ENCODE results near the gene ADAMTSL4. TPM values are rescaled to one million over a fixed set of nuclear protein-coding genes. Genes with fewer than 3 reads are reported as not detected.
A peak's percentile ranks its signal among the peaks of the same experiment; 100 is the strongest.

The ADAMTSL4 gene
- total RNA-seq, 2 experiments from 2014 or later = 0.28 to 0.59 TPM

GRCh38 chr1:150535511-150536287 lies 13.5 kb upstream of the ADAMTSL4 start:
- ChIA-PET POLR2A (interaction anchor here (0.6 kb wide), 1 partner anchor 45 kb away, joined by 4 read pairs; no protein-coding TSS in a partner anchor), CTCF (interaction anchor here (0.7 to 1.5 kb wide), 2 partner anchors 24 to 130 kb away, joined by 3 to 5 read pairs; no protein-coding TSS in a partner anchor)
- Mint-ChIP-seq H3K36me3 (ENCODE audit: low read depth) (no peaks in the 10 kb centered on the region), H3K4me3 (no peak overlapping the region), H3K4me1 (no peaks in the 10 kb centered on the region), H3K9me3 (ENCODE audit: low read depth) (no peaks in the 10 kb centered on the region), H3K27ac (no peak overlapping the region), H3K27me3 (no peaks in the 10 kb centered on the region)
- DNase-seq (no peak), ATAC-seq (no peak)
- intact Hi-C loops (cut with DNase I, micrococcal nuclease) = loop anchor here in 1 of 2 experiments (10.0 kb wide), 1 partner anchor 281 kb away; the partner anchor contains the start of gene CA14

DNA sequence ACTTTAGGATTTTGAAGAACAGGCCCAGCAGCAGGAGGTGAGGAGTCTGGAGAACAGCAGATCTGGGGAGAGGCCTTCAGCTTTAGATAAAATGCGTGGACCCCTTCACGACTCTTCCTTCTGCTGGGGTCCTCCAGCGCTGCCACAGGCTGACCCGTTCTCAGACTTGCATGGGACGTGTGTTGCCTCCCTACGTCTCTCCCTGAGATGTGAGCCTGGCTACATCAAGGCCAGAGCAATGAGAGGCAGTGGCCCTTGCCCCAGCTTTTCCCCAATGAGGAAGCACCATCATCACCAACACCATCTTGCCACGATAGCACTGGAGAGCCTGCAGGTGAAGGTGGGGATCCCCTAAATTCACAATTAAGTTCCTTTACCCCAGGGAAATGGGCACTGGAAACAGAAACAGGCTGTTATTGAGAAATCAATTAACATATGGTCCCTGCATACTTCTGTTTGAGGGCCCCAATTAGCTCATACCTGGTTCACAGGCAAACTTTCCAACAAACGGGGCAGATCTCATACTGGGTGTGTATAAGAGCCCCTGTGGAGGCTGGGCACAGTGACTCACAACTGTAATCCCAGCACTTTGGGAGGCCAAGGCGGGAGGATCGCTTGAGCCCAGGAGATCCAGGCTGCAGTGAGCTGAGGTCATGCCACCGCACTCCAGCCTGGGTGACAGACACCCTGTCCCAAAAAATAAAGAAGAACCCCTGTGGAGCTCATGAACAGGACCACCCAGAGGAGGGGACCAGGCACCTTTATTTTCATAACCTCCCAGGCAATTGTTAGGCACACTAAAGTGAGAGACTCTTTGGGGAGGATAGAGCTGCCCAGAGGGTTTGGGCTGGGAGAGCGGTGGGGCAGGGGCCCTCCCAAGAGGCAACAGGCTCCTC lies 12.1 kb upstream of the ADAMTSL4 start:
- Mint-ChIP-seq H3K9me3 (ENCODE audit: low read depth) (no peaks in the 10 kb centered on the region), H3K27me3 (no peaks in the 10 kb centered on the region), H3K27ac (no peak overlapping the region), H3K4me3 (no peak overlapping the region), H3K36me3 (ENCODE audit: low read depth) (no peaks in the 10 kb centered on the region), H3K4me1 (no peaks in the 10 kb centered on the region)
- ATAC-seq (no peak), DNase-seq (no peak)
- ChIA-PET CTCF (interaction anchor here (0.6 to 1.7 kb wide), 6 partner anchors 9 to 671 kb away, joined by 3 to 4 read pairs (median 3); no protein-coding TSS in a partner anchor), POLR2A (no interaction called here)
- intact Hi-C loops (cut with DNase I, micrococcal nuclease) = loop anchor here in 1 of 2 experiments (10.0 kb wide), 1 partner anchor 282 kb away; the partner anchor contains the start of gene CA14

- no peak overlapping the region for H3K4me3 Mint-ChIP-seq
- no peak overlapping the region for H3K27ac Mint-ChIP-seq
- CTCF ChIA-PET = interaction anchor here (0.5 to 1.7 kb wide), 5 partner anchors 10 to 670 kb away, joined by 3 to 4 read pairs (median 3); no protein-coding TSS in a partner anchor
- H3K36me3 Mint-ChIP-seq (ENCODE audit: low read depth) = no peaks in the 10 kb centered on the region
- DNase-seq (no peak), ATAC-seq (no peak)
- no peaks in the 10 kb centered on the region for H3K27me3 Mint-ChIP-seq
- no peaks in the 10 kb centered on the region for H3K9me3 Mint-ChIP-seq (ENCODE audit: low read depth)
- no peaks in the 10 kb centered on the region for H3K4me1 Mint-ChIP-seq
- POLR2A ChIA-PET = no interaction called here
- intact Hi-C loops (cut with DNase I, micrococcal nuclease) = loop anchor here in 1 of 2 experiments (10.0 kb wide), 1 partner anchor 283 kb away; the partner anchor contains the start of gene CA14
Observed at GRCh38 chr1:150537732-150538684, 11.2 kb upstream of the ADAMTSL4 start.

DNA sequence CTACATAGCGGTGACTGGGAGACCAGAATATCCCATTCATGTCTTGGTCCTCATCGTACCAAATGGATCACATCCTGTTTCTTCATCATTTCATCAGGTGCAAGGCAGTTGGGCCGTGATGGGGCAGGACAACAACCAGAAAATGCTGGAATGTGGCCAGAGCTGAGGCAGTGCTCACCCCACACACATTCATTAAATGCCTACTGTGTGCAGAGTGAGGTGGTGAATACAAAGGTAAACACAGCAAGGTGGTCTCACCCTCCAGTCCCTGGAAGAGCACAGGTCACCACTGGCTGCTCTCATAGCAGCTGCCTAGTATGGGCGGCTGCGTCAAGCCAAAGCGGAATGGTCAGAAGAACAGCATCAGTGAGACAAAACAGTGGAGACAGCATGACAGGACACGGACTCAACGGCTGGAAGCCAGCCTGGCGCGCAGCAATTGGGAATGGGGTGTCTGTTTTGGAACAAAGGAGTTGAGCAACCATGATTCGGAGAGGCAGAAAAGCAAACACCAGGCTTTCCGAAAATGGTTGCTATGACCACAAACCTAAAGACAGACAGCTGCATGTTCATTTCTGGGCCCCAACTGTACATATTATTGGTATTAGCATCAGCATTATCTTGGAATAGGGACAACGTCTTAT lies 5.6 kb upstream of the ADAMTSL4 start:
- H3K9me3 Mint-ChIP-seq (ENCODE audit: low read depth) = no peaks in the 10 kb centered on the region
- no peak for ATAC-seq
- intact Hi-C loops (cut with DNase I, micrococcal nuclease) = no loop called here

GRCh38 chr1:150544204-150544603 lies 5.0 kb upstream of the ADAMTSL4 start:
- no peaks in the 10 kb centered on the region for H3K36me3 Mint-ChIP-seq (ENCODE audit: low read depth)
- intact Hi-C loops (cut with DNase I, micrococcal nuclease) = no loop called here
- DNase-seq (no peak), ATAC-seq (no peak)
- POLR2A ChIA-PET = no interaction called here
- CTCF ChIA-PET = interaction anchor here (0.6 to 1.1 kb wide), 4 partner anchors 14 to 457 kb away, joined by 3 to 5 read pairs (median 4); partner anchors contain the start of gene FALEC
- no peak overlapping the region for H3K27ac Mint-ChIP-seq
- H3K4me1 Mint-ChIP-seq = peaks cover 3% of the 10 kb centered on the region
- H3K27me3 Mint-ChIP-seq = peaks cover 15% of the 10 kb centered on the region
- no peak overlapping the region for H3K4me3 Mint-ChIP-seq
- H3K9me3 Mint-ChIP-seq (ENCODE audit: low read depth) = no peaks in the 10 kb centered on the region

More for the DNA sequence above, 5.6 kb upstream of the ADAMTSL4 start:
- peaks cover 15% of the 10 kb centered on the region for H3K27me3 Mint-ChIP-seq
- CTCF ChIA-PET = interaction anchor here (1.0 to 1.1 kb wide), 3 partner anchors 14 to 28 kb away, joined by 3 to 5 read pairs (median 4); partner anchors contain the start of gene FALEC
- POLR2A ChIA-PET = no interaction called here
- H3K27ac Mint-ChIP-seq = no peak overlapping the region
- no peak overlapping the region for H3K4me3 Mint-ChIP-seq
- H3K36me3 Mint-ChIP-seq (ENCODE audit: low read depth) = no peaks in the 10 kb centered on the region
- no peak for DNase-seq
- peaks cover 3% of the 10 kb centered on the region for H3K4me1 Mint-ChIP-seq

DNA sequence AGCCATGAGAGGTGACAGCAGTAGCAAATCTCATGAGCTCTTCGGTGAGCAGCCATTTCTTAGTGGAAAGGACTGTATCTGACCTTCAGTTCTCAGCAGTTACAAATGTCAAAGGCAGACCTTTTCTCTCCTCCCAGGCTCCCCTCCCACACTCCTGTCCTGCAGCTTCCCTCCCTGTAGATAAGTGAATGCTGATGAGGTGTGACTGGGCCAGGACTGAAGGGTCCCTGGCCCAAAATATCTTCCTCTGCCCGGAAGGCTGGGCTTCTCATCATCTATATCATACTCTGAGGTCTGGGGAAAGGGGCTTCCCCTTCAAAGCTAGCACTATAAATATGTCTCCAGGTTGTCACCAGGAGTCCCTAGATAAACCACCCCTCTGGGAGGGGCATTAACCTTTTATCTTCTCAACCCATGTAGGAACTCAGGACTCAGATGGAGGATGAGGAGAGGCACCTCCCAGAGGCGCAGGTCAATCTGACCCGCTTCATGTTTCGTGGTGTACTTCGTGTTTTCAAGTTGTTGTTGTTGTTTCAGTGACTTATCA lies 3.6 kb upstream of the ADAMTSL4 start:
- intact Hi-C loops (cut with DNase I, micrococcal nuclease) = no loop called here
- H3K27ac Mint-ChIP-seq = no peak overlapping the region
- ChIA-PET POLR2A (no interaction called here), CTCF (no interaction called here)
- DNase-seq (no peak), ATAC-seq (no peak)
- no peaks in the 10 kb centered on the region for H3K9me3 Mint-ChIP-seq (ENCODE audit: low read depth)
- H3K36me3 Mint-ChIP-seq (ENCODE audit: low read depth) = no peaks in the 10 kb centered on the region
- H3K4me1 Mint-ChIP-seq = peaks cover 9% of the 10 kb centered on the region
- H3K27me3 Mint-ChIP-seq = peaks cover 21% of the 10 kb centered on the region
- H3K4me3 Mint-ChIP-seq = no peak overlapping the region

- H3K27ac Mint-ChIP-seq = no peak overlapping the region
- POLR2A ChIA-PET = no interaction called here
- peaks cover 17% of the 10 kb centered on the region for H3K4me1 Mint-ChIP-seq
Observed at GRCh38 chr1:150546294-150546937, 2.8 kb upstream of the ADAMTSL4 start.

DNA sequence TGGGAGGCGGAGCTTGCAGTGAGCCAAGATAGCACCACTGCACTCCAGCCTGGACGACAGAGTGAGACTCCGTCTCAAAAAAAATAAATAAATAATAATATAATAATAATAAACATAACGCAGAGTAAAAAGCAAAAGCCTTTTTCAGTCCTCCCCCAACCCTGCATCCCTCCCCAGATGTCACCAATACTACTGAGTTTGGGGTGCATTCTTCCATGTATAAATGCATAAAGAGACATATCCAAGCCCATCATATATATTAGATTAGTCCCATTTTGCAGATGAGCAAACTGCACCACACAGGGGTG lies 930 bp upstream of the ADAMTSL4 start:
- no peak overlapping the region for H3K27ac Mint-ChIP-seq
- ChIA-PET POLR2A (interaction anchor here (0.6 to 1.4 kb wide), 4 partner anchors 11 to 297 kb away, joined by 3 to 6 read pairs (median 4); no protein-coding TSS in a partner anchor), CTCF (interaction anchor here (0.9 to 1.0 kb wide), 5 partner anchors 12 to 79 kb away, joined by 3 to 4 read pairs (median 3); no protein-coding TSS in a partner anchor)
- ATAC-seq (no peak), DNase-seq (no peak)
- H3K4me3 Mint-ChIP-seq = peak overlapping the region; percentile 68
- H3K4me1 Mint-ChIP-seq = peaks cover 31% of the 10 kb centered on the region
- no peaks in the 10 kb centered on the region for H3K36me3 Mint-ChIP-seq (ENCODE audit: low read depth)
- H3K27me3 Mint-ChIP-seq = peaks cover 31% of the 10 kb centered on the region
- H3K9me3 Mint-ChIP-seq (ENCODE audit: low read depth) = no peaks in the 10 kb centered on the region
- intact Hi-C loops (cut with DNase I, micrococcal nuclease) = loop anchor here in 1 of 2 experiments (2.0 kb wide), 1 partner anchor 33 kb away; the partner anchor contains the start of gene FALEC

More at GRCh38 chr1:150546294-150546937, 2.8 kb upstream of the ADAMTSL4 start:
- CTCF ChIA-PET = interaction anchor here (0.9 kb wide), 1 partner anchor 13 kb away, joined by 3 read pairs; no protein-coding TSS in a partner anchor
- Mint-ChIP-seq H3K27me3 (peaks cover 26% of the 10 kb centered on the region), H3K9me3 (ENCODE audit: low read depth) (no peaks in the 10 kb centered on the region), H3K4me3 (no peak overlapping the region), H3K36me3 (ENCODE audit: low read depth) (no peaks in the 10 kb centered on the region)
- ATAC-seq (no peak), DNase-seq (no peak)
- intact Hi-C loops (cut with DNase I, micrococcal nuclease) = no loop called here

- intact Hi-C loops (cut with DNase I, micrococcal nuclease) = loop anchor here in 1 of 2 experiments (2.0 to 5.0 kb wide), 2 partner anchors 35 to 87 kb away; partner anchors contain the start of gene FALEC
Observed at GRCh38 chr1:150549496-150550221, 451 bp downstream of the ADAMTSL4 start.

More at GRCh38 chr1:150549496-150550221, 451 bp downstream of the ADAMTSL4 start:
- ATAC-seq (no peak), DNase-seq (no peak)
- ChIA-PET CTCF (interaction anchor here (1.0 to 2.5 kb wide), 2 partner anchors 11 kb away, joined by 3 to 17 read pairs; no protein-coding TSS in a partner anchor), POLR2A (interaction anchor here (1.4 kb wide), 1 partner anchor 10 kb away, joined by 6 read pairs; no protein-coding TSS in a partner anchor)
- peak overlapping the region; percentile 69 for H3K4me3 Mint-ChIP-seq
- no peaks in the 10 kb centered on the region for H3K9me3 Mint-ChIP-seq (ENCODE audit: low read depth)
- H3K27ac Mint-ChIP-seq = peak overlapping the region; percentile 42
- peaks cover 31% of the 10 kb centered on the region for H3K27me3 Mint-ChIP-seq
- peaks cover 31% of the 10 kb centered on the region for H3K4me1 Mint-ChIP-seq
- no peaks in the 10 kb centered on the region for H3K36me3 Mint-ChIP-seq (ENCODE audit: low read depth)

All from activated CD4-positive, alpha-beta T cell treated with anti-CD3 and anti-CD28 coated beads for 36 hours (primary cell).